Panc1 (cell line): ENCODE data around the gene CACNA1D. TPM values are rescaled to one million over a fixed set of nuclear protein-coding genes. Genes with fewer than 3 reads are reported as not detected.

ENCODE experiments used
- ATAC-seq: fragments of 200-7000 bp; cut with Tn5 transposase; 2 replicates; pipeline ENCODE4 v1.9.1; 2020; ENCODE audit warnings: mild to moderate bottlenecking, moderate library complexity
- BruUV-seq: library from RNA; stranded (reverse); fragments of 400-500 nt; replicated peaks from 2 replicates; lab custom pipeline; 2021; lab: Mats Ljungman, UMichigan
- CTCF ChIA-PET: fragments of 300-600 bp; sonication (Branson Sonifier 250); formaldehyde crosslinking; loops from one replicate; lab custom pipeline; 2022; ENCODE audit warnings: antibody characterized with exemption; lab: Charles Lee
- POLR2A ChIA-PET: fragments of 300-600 bp; sonication (Branson Sonifier 250); formaldehyde crosslinking; loops from one replicate; lab custom pipeline; 2022; ENCODE audit warnings: antibody characterized with exemption; lab: Charles Lee
- DNase-seq: peaks from one replicate; pipeline ENCODE4 v3.0.0-alpha.2; 2010; ENCODE audit warnings: low read depth, low spot score
- H3K27ac ChIP-seq: 2 replicates; pipeline ENCODE4 v1.5.1; 2011; ENCODE audit warnings: mild to moderate bottlenecking, low read length, inconsistent platforms
- H3K27me3 ChIP-seq: fragments of 200-500 bp; sonication (Bioruptor generic); 2 replicates; pipeline ENCODE4 v1.6.0; 2014; ENCODE audit warnings: low read length, inconsistent platforms; ENCODE audit not compliant: control insufficient read depth, insufficient read depth
- H3K36me3 ChIP-seq: fragments of 200-500 bp; sonication (Bioruptor generic); 2 replicates; pipeline ENCODE4 v1.5.1; 2014; ENCODE audit warnings: inconsistent platforms, mild to moderate bottlenecking, low read length, moderate library complexity; ENCODE audit not compliant: control insufficient read depth, insufficient read depth
- H3K4me1 ChIP-seq: 2 replicates; pipeline ENCODE4 v1.5.1; 2011; ENCODE audit warnings: inconsistent platforms, mild to moderate bottlenecking, low read length, moderate library complexity; ENCODE audit not compliant: control insufficient read depth, insufficient read depth
- H3K4me3 ChIP-seq, 2 experiments: 2 replicates each; pipeline ENCODE4 v1.5.1; 2011 to 2012; ENCODE audit warnings: low read depth in 2 of 2, low read length in 2 of 2, mild to moderate bottlenecking in 2 of 2, inconsistent platforms in 1 of 2, moderate library complexity in 1 of 2
- H3K9me3 ChIP-seq: fragments of 200-500 bp; sonication (Bioruptor generic); 2 replicates; pipeline ENCODE4 v1.5.1; 2014; ENCODE audit warnings: low read depth, mild to moderate bottlenecking, inconsistent platforms, low read length, moderate library complexity; ENCODE audit not compliant: control insufficient read depth, insufficient read depth
- POLR2AphosphoS5 ChIP-seq: IDR thresholded peaks from 2 replicates; pipeline ENCODE4 v1.6.1; 2012; ENCODE audit warnings: mild to moderate bottlenecking, low read depth, low read length, moderate library complexity
- SIN3A ChIP-seq: IDR thresholded peaks from 2 replicates; pipeline ENCODE4 v1.6.1; 2012; ENCODE audit warnings: low read depth, mild to moderate bottlenecking, low read length, moderate library complexity, borderline replicate concordance; ENCODE audit not compliant: insufficient read depth
- TCF7L2 ChIP-seq: IDR thresholded peaks from 2 replicates; pipeline ENCODE4 v1.6.1; 2011; ENCODE audit warnings: mild to moderate bottlenecking, low read depth, low read length, inconsistent platforms
- in situ Hi-C: cut with HindIII; loops from 2 replicates; pipeline ENCODE4 v1.10.0; 2016; ENCODE audit warnings: low sequenced_read_pairs, low pct_unique_long_range_greater_than_20kb
- intact Hi-C: fragments of 100-400 bp; cut with micrococcal nuclease; formaldehyde crosslinking; loops from one replicate; pipeline ENCODE4 v1.10.0; 2022; ENCODE audit not compliant: unreplicated experiment
- total RNA-seq: library from RNA; stranded (reverse); gene quantifications from one replicate; pipeline ENCODE4 v1.2.1, GENCODE V29; 2021; ENCODE audit not compliant: unreplicated experiment
- TF ChIP-seq, protein P1 (sequence below), 2 experiments: IDR thresholded peaks; 2 replicates each; pipeline ENCODE4 v1.6.1; 2011 to 2012; ENCODE audit warnings: low read depth in 2 of 2, control low read depth in 1 of 2, low read length in 1 of 2, mild to moderate bottlenecking in 1 of 2, moderate library complexity in 1 of 2; ENCODE audit not compliant: insufficient read depth in 1 of 2
- TF ChIP-seq, protein P2 (sequence below): fragments of 450-650 bp; IDR thresholded peaks from 2 replicates; pipeline ENCODE4 v1.5.1; 2017; ENCODE audit warnings: mild to moderate bottlenecking

Gene CACNA1D
- total RNA-seq, 1 experiment from 2014 or later = 23.0 TPM

DNA sequence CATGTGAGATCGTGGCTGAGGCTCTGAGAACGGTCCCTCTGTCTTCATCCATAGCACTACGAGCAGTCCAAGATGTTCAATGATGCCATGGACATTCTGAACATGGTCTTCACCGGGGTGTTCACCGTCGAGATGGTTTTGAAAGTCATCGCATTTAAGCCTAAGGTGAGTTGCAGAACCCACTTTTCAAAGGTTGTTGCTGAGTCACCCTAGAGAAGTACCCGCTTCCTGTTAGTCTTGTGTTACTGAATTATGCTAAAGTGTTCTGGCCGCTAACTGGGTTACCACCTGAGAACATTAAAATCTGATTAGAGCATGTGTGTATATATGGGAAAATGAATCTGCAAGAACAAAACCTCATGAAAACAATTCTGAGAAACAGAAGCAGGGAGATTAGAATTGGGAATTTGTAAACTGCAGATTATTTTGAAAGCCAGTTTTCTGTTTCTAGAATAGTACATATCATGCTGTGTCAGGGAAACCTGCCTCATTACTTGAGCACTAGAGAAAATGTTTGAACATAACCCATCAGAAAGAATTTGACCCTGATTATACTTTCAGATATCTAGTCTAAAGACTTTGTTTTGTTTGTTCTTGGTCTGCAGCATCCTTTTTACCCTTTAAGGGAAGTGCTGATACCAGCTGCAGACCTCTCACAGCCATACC lies 259.2 kb downstream of the CACNA1D start:
- TF ChIP-seq POLR2AphosphoS5 (no peak), SIN3A (no peak), TCF7L2 (no peak)
- TF ChIP-seq, protein P1, sequence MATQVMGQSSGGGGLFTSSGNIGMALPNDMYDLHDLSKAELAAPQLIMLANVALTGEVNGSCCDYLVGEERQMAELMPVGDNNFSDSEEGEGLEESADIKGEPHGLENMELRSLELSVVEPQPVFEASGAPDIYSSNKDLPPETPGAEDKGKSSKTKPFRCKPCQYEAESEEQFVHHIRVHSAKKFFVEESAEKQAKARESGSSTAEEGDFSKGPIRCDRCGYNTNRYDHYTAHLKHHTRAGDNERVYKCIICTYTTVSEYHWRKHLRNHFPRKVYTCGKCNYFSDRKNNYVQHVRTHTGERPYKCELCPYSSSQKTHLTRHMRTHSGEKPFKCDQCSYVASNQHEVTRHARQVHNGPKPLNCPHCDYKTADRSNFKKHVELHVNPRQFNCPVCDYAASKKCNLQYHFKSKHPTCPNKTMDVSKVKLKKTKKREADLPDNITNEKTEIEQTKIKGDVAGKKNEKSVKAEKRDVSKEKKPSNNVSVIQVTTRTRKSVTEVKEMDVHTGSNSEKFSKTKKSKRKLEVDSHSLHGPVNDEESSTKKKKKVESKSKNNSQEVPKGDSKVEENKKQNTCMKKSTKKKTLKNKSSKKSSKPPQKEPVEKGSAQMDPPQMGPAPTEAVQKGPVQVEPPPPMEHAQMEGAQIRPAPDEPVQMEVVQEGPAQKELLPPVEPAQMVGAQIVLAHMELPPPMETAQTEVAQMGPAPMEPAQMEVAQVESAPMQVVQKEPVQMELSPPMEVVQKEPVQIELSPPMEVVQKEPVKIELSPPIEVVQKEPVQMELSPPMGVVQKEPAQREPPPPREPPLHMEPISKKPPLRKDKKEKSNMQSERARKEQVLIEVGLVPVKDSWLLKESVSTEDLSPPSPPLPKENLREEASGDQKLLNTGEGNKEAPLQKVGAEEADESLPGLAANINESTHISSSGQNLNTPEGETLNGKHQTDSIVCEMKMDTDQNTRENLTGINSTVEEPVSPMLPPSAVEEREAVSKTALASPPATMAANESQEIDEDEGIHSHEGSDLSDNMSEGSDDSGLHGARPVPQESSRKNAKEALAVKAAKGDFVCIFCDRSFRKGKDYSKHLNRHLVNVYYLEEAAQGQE (IDR thresholded peaks at IDR 0.05; ENCODE audit: insufficient read depth in 1 of 2, low read depth in 2 of 2, low read length in 1 of 2) = no peak
- TF ChIP-seq, protein P2, sequence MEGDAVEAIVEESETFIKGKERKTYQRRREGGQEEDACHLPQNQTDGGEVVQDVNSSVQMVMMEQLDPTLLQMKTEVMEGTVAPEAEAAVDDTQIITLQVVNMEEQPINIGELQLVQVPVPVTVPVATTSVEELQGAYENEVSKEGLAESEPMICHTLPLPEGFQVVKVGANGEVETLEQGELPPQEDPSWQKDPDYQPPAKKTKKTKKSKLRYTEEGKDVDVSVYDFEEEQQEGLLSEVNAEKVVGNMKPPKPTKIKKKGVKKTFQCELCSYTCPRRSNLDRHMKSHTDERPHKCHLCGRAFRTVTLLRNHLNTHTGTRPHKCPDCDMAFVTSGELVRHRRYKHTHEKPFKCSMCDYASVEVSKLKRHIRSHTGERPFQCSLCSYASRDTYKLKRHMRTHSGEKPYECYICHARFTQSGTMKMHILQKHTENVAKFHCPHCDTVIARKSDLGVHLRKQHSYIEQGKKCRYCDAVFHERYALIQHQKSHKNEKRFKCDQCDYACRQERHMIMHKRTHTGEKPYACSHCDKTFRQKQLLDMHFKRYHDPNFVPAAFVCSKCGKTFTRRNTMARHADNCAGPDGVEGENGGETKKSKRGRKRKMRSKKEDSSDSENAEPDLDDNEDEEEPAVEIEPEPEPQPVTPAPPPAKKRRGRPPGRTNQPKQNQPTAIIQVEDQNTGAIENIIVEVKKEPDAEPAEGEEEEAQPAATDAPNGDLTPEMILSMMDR = no peak
- no peak for DNase-seq
- H3K36me3 ChIP-seq = no peaks in the 10 kb centered on the region; the same call in 1 of the 2 replicates
- no peaks in the 10 kb centered on the region for H3K27me3 ChIP-seq
- H3K9me3 ChIP-seq = no peaks in the 10 kb centered on the region
- no TSS peak for BruUV-seq
- ATAC-seq = no peak
- no peaks in the 10 kb centered on the region for H3K4me1 ChIP-seq
- in situ Hi-C loops (no loop called here), intact Hi-C loops (no loop called here)
- no peak overlapping the region for H3K27ac ChIP-seq
- no peak overlapping the region for H3K4me3 ChIP-seq
- ChIA-PET POLR2A (no interaction called here), CTCF (no interaction called here)

DNA sequence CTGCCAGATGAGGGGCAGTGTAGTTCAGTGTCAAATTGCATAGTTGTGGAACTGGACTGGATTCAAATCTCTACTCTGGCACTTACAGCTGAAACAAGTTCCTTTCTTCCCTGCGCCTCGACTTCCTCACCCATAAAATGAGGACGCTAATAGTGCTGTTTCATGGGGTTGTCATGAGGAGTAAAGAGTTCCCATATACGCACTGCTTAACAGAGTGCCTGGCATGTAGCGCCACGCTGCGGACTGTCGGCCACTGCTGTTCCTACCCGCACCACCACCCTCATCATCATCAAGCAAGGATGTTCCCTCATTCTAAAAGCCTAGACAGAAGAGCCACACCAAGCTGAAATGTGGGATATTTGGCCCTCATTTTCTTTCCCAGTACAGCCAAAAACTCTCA lies 259.9 kb downstream of the CACNA1D start:
- intact Hi-C loops (no loop called here), in situ Hi-C loops (no loop called here)
- no peak for ATAC-seq
- H3K9me3 ChIP-seq = no peaks in the 10 kb centered on the region
- DNase-seq = no peak
- TF ChIP-seq, protein P2 = no peak
- TF ChIP-seq, protein P1 (IDR thresholded peaks at IDR 0.05; ENCODE audit: insufficient read depth in 1 of 2, low read depth in 2 of 2, low read length in 1 of 2) = no peak
- TF ChIP-seq SIN3A (no peak), TCF7L2 (no peak), POLR2AphosphoS5 (no peak)
- H3K4me1 ChIP-seq = no peaks in the 10 kb centered on the region
- no peaks in the 10 kb centered on the region; the same call in 1 of the 2 replicates for H3K36me3 ChIP-seq
- H3K27ac ChIP-seq = no peak overlapping the region
- no TSS peak for BruUV-seq
- no peaks in the 10 kb centered on the region for H3K27me3 ChIP-seq
- ChIA-PET CTCF (no interaction called here), POLR2A (no interaction called here)
- no peak overlapping the region for H3K4me3 ChIP-seq
